GM12874 (cell line): ENCODE measurements around the gene PGAP3.

Source experiments
- CTCF ChIP-seq: IDR thresholded peaks from 2 replicates; pipeline ENCODE4 v1.5.1; 2011; ENCODE audit warnings: low read depth, mild to moderate bottlenecking, control low read depth, low read length, moderate library complexity; ENCODE audit not compliant: insufficient read depth

Gene PGAP3

GRCh38 chr17:39639566-39640458 is 48.0 kb downstream of the PGAP3 start:
- no peak for TF ChIP-seq CTCF

- no peak for TF ChIP-seq CTCF
Measured at GRCh38 chr17:39639043-39639442, 48.8 kb downstream of the PGAP3 start.

- TF ChIP-seq CTCF, result no peak
Measured at GRCh38 chr17:39638317-39638716, 49.5 kb downstream of the PGAP3 start.

- TF ChIP-seq CTCF, result no peak
Measured at GRCh38 chr17:39636927-39637736, 50.7 kb downstream of the PGAP3 start, which contains the start of gene STARD3. STARD3 (plus strand) TSS chr17:39637144; CDS start chr17:39653532, 16,388 bp downstream.

- no peak for TF ChIP-seq CTCF
Measured at GRCh38 chr17:39636587-39636926, 51.3 kb downstream of the PGAP3 start.

GRCh38 chr17:39635614-39636176 is 52.2 kb downstream of the PGAP3 start:
- TF ChIP-seq CTCF, result no peak

- peak; percentile 57; the same call in 1 of the 2 replicates for TF ChIP-seq CTCF
Measured at GRCh38 chr17:39634384-39634871, 53.4 kb downstream of the PGAP3 start.
